GM19397 (cell line): ENCODE data around the gene KIF1C.

Experiments
- ATAC-seq: cut with Tn5 transposase; IDR thresholded peaks from one replicate; pipeline ENCODE4 v1.9.1; 2021; ENCODE audit warnings: mild to moderate bottlenecking, moderate library complexity; ENCODE audit not compliant: unreplicated experiment

The KIF1C gene

GRCh38 chr17:4997302-4998026 lies at the start of gene KIF1C, which contains the start of gene INCA1:
TSS of gene KIF1C (plus strand) at chr17:4997950. CDS start at chr17:5000247, 2,297 bp downstream.
TSS of gene INCA1 (minus strand) at chr17:4997522. CDS start at chr17:4994437, 3,085 bp downstream.
- ATAC-seq = peak; percentile 84

- ATAC-seq = peak; percentile 24
Observed at GRCh38 chr17:4948166-4948930, 49.4 kb upstream of the KIF1C start, which contains the start of gene PFN1. TSS of gene PFN1 (minus strand) at chr17:4948530. CDS start at chr17:4948394, 136 bp downstream.

- peak; percentile 33 for ATAC-seq
Observed at GRCh38 chr17:4948931-4949320, 48.8 kb upstream of the KIF1C start.

GRCh38 chr17:4949321-4950074 lies 48.3 kb upstream of the KIF1C start:
- ATAC-seq = peak; percentile 31

- ATAC-seq = no peak
Observed at GRCh38 chr17:4950075-4950745, 47.5 kb upstream of the KIF1C start.

- ATAC-seq = no peak
Observed at GRCh38 chr17:4950746-4951204, 47.0 kb upstream of the KIF1C start, which contains the start of gene ENO3. TSS of gene ENO3 (plus strand) at chr17:4951119. CDS start at chr17:4951830, 711 bp downstream.

- ATAC-seq = no peak
Observed at GRCh38 chr17:4951486-4951885, 46.3 kb upstream of the KIF1C start.

GRCh38 chr17:4953451-4953961 lies 44.2 kb upstream of the KIF1C start:
- no peak for ATAC-seq

GRCh38 chr17:4955091-4955490 lies 42.7 kb upstream of the KIF1C start:
- no peak for ATAC-seq

GRCh38 chr17:4956493-4957061 lies 41.2 kb upstream of the KIF1C start:
- ATAC-seq = no peak

- no peak for ATAC-seq
Observed at GRCh38 chr17:4958102-4958501, 39.6 kb upstream of the KIF1C start.

- no peak for ATAC-seq
Observed at GRCh38 chr17:4959261-4959965, 38.3 kb upstream of the KIF1C start.

- ATAC-seq = no peak
Observed at GRCh38 chr17:4960279-4960922, 37.3 kb upstream of the KIF1C start.

GRCh38 chr17:4965311-4965986 lies 32.3 kb upstream of the KIF1C start:
- ATAC-seq = no peak

GRCh38 chr17:4966844-4967538 lies 30.8 kb upstream of the KIF1C start:
- peak; percentile 77 for ATAC-seq

GRCh38 chr17:4967539-4968485 lies 29.9 kb upstream of the KIF1C start, which contains the start of gene SPAG7:
TSS of gene SPAG7 (minus strand) at chr17:4967817. CDS start at chr17:4967804, 13 bp downstream.
- ATAC-seq = peak; percentile 63
